Measurements from ENCODE around the gene CHD9.

DNA sequence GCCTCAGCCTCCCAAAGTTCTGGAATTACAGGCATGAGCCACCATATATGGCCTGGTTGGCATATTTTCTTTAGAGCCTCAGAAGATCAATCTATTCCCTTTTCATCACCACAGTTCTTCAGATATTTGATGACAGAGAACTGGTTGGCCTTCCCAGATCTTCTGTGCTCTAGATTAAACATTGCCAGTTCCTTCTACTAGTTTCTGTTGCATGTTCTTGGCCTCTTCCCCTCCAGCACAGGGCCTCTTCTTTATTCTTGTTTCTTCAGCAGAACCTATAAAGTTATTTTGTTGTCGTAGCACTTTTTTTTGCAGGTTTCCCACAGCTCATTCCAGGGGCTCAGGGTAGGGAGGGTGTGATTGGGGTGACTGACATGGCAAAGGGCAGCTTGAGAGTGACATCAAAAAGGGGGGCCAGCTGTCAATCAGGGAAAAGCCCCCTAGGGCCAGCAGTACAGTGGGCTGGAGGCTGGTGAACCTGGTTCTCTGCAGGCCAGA is 9.3 kb downstream of the CHD9 start:
- TF ChIP-seq, protein P1, sequence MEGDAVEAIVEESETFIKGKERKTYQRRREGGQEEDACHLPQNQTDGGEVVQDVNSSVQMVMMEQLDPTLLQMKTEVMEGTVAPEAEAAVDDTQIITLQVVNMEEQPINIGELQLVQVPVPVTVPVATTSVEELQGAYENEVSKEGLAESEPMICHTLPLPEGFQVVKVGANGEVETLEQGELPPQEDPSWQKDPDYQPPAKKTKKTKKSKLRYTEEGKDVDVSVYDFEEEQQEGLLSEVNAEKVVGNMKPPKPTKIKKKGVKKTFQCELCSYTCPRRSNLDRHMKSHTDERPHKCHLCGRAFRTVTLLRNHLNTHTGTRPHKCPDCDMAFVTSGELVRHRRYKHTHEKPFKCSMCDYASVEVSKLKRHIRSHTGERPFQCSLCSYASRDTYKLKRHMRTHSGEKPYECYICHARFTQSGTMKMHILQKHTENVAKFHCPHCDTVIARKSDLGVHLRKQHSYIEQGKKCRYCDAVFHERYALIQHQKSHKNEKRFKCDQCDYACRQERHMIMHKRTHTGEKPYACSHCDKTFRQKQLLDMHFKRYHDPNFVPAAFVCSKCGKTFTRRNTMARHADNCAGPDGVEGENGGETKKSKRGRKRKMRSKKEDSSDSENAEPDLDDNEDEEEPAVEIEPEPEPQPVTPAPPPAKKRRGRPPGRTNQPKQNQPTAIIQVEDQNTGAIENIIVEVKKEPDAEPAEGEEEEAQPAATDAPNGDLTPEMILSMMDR (IDR thresholded peaks at IDR 0.05), result no peak
- TF ChIP-seq POLR2A (IDR thresholded peaks at IDR 0.05), result no peak
